ENCODE measurements around the gene ARHGAP26. TPM values are rescaled to one million over a fixed set of nuclear protein-coding genes. Genes with fewer than 3 reads are reported as not detected.

Gene ARHGAP26
- polyA plus RNA-seq, 3 donors: 26.5 to 56.8 (median 28.7) TPM

DNA sequence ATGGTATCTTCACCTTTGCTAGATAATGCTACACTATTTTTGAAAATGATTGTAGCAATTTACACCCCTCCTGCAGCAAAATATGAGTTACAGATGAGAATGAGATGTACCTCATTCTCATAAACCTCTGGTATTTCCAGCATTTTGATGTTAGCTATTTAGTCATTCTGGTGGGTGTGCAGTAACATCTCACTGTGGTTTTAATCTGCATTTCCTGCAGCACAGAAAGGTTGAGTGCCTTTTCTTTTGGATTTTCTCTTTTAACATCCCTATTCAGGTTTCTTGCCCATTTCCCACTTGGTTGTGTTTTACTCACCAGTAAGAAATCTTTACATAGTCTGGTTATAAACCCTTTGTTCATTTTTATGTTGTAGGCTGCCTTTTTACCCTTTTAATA lies 427.1 kb downstream of the ARHGAP26 start:
- Histone ChIP-seq H4K20me1 (ENCODE audit: insufficient read depth, low read length) (peaks cover 55% of the 10 kb centered on the region), H3K4me2 (replicated peaks; ENCODE audit: extremely low read depth, low read length, poor library complexity, severe bottlenecking) (no peak overlapping the region), H3K79me2 (ENCODE audit: insufficient read depth, low read length) (no peaks in the 10 kb centered on the region), H3K27ac (ENCODE audit: low read depth in 1 of 2, low read length in 2 of 2) (no peak overlapping the region), H3K9ac (ENCODE audit: insufficient read depth, low read length, poor library complexity, severe bottlenecking) (no peak overlapping the region), H3K4me3 (replicated peaks in 1 of 3; ENCODE audit: low read depth in 2 of 3, low read length in 3 of 3) (no peak overlapping the region), H3K9me3 (replicated peaks in 1 of 2; ENCODE audit: control insufficient read depth in 1 of 2, insufficient read depth in 1 of 2, low read length in 2 of 2) (no peaks in the 10 kb centered on the region), H2AFZ (ENCODE audit: insufficient read depth, low read depth, low read length, poor library complexity, severe bottlenecking) (no peak overlapping the region), H3K27me3 (ENCODE audit: control insufficient read depth in 2 of 2, insufficient read depth in 2 of 2, low read length in 2 of 2) (no peaks in the 10 kb centered on the region), H3K36me3 (replicated peaks in 1 of 2; ENCODE audit: control insufficient read depth in 1 of 2, insufficient read depth in 2 of 2, low read length in 2 of 2) (peaks cover under 1 to 30% of the 10 kb centered on the region in 2 donors), H3K4me1 (ENCODE audit: control insufficient read depth in 1 of 2, insufficient read depth in 2 of 2, low read length in 2 of 2) (peaks cover 13 to 20% of the 10 kb centered on the region in 2 donors)
- Mint-ChIP-seq H3K27ac (peak overlapping the region in 1 of 7 donors; percentile 0), H3K27me3 (ENCODE audit: low read depth in 3 of 3) (no peaks in the 10 kb centered on the region), H3K9me3 (peaks cover 0 to 4% (median 0%) of the 10 kb centered on the region in 7 donors), H3K4me1 (peaks cover 22% of the 10 kb centered on the region), H3K4me3 (no peak overlapping the region), H3K36me3 (peaks cover 27 to 52% of the 10 kb centered on the region in 2 donors)
- intact Hi-C loops (cut with micrococcal nuclease): no loop called here
- TF ChIP-seq, protein P1, sequence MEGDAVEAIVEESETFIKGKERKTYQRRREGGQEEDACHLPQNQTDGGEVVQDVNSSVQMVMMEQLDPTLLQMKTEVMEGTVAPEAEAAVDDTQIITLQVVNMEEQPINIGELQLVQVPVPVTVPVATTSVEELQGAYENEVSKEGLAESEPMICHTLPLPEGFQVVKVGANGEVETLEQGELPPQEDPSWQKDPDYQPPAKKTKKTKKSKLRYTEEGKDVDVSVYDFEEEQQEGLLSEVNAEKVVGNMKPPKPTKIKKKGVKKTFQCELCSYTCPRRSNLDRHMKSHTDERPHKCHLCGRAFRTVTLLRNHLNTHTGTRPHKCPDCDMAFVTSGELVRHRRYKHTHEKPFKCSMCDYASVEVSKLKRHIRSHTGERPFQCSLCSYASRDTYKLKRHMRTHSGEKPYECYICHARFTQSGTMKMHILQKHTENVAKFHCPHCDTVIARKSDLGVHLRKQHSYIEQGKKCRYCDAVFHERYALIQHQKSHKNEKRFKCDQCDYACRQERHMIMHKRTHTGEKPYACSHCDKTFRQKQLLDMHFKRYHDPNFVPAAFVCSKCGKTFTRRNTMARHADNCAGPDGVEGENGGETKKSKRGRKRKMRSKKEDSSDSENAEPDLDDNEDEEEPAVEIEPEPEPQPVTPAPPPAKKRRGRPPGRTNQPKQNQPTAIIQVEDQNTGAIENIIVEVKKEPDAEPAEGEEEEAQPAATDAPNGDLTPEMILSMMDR (IDR thresholded peaks at IDR 0.05): no peak
- no peak for DNase-seq

DNA sequence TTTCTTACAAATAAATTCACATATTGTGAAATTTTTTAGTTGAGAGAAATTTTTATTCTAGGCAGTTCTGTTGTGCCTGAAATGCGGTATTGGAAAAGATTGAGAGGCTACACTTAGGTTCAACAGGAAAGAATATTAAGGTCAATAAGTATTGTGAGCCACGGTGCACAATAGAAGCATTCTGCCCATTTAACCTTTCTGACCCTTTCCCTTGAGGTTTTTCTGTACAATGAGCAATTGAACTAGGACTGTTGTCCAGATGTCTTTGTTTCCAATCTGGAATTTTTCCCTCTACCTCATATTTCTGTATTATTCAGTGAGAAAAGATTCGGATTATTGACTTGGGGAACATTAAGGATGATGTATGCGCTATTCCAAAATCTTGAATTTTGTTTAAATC lies 428.2 kb downstream of the ARHGAP26 start:
- Histone ChIP-seq H4K20me1 (ENCODE audit: insufficient read depth, low read length) (peaks cover 55% of the 10 kb centered on the region), H3K27ac (ENCODE audit: low read depth in 1 of 2, low read length in 2 of 2) (no peak overlapping the region), H3K4me1 (ENCODE audit: control insufficient read depth in 1 of 2, insufficient read depth in 2 of 2, low read length in 2 of 2) (peaks cover 13 to 20% of the 10 kb centered on the region in 2 donors), H3K36me3 (replicated peaks in 1 of 2; ENCODE audit: control insufficient read depth in 1 of 2, insufficient read depth in 2 of 2, low read length in 2 of 2) (peaks cover 0 to 30% of the 10 kb centered on the region in 2 donors), H3K4me3 (replicated peaks in 1 of 3; ENCODE audit: low read depth in 2 of 3, low read length in 3 of 3) (no peak overlapping the region), H3K9me3 (replicated peaks in 1 of 2; ENCODE audit: control insufficient read depth in 1 of 2, insufficient read depth in 1 of 2, low read length in 2 of 2) (no peaks in the 10 kb centered on the region), H3K9ac (ENCODE audit: insufficient read depth, low read length, poor library complexity, severe bottlenecking) (no peak overlapping the region), H3K4me2 (replicated peaks; ENCODE audit: extremely low read depth, low read length, poor library complexity, severe bottlenecking) (no peak overlapping the region), H2AFZ (ENCODE audit: insufficient read depth, low read depth, low read length, poor library complexity, severe bottlenecking) (no peak overlapping the region), H3K79me2 (ENCODE audit: insufficient read depth, low read length) (no peaks in the 10 kb centered on the region), H3K27me3 (ENCODE audit: control insufficient read depth in 2 of 2, insufficient read depth in 2 of 2, low read length in 2 of 2) (no peaks in the 10 kb centered on the region)
- H3K27me3 Mint-ChIP-seq (ENCODE audit: low read depth in 3 of 3): peaks cover 0 to 1% (median 0%) of the 10 kb centered on the region in 3 donors
- peaks cover 0 to 7% (median 2%) of the 10 kb centered on the region in 7 donors for H3K9me3 Mint-ChIP-seq
- TF ChIP-seq, protein P1 (IDR thresholded peaks at IDR 0.05): no peak
- peaks cover 20% of the 10 kb centered on the region for H3K4me1 Mint-ChIP-seq
- intact Hi-C loops (cut with micrococcal nuclease): no loop called here
- peaks cover 35 to 55% of the 10 kb centered on the region in 2 donors for H3K36me3 Mint-ChIP-seq
- no CpG with 5 or more reads among the region's 4 CpGs for WGBS (ENCODE audit: insufficient coverage)
- DNase-seq: no peak
- no peak overlapping the region for H3K4me3 Mint-ChIP-seq
- H3K27ac Mint-ChIP-seq: no peak overlapping the region
